Measurements from ENCODE around the gene IGF2. TPM values are rescaled to one million over a fixed set of nuclear protein-coding genes. Genes with fewer than 3 reads are reported as not detected.

IGF2 gene
- total and polyA plus RNA-seq, 2 donors (not counting 1 experiment from before 2014, with no cell fraction given): not detected

- DNase-seq: no peak
- ChIA-PET CTCF (interaction anchor here (1.1 to 1.7 kb wide), 3 partner anchors 12 to 136 kb away, joined by 3 to 4 read pairs (median 4); no protein-coding TSS in a partner anchor), POLR2A (no interaction called here)
- intact Hi-C loops (cut with micrococcal nuclease): no loop called here
- Mint-ChIP-seq H3K9me3 (ENCODE audit: insufficient read depth) (no peaks in the 10 kb centered on the region), H3K27ac (no peak overlapping the region), H3K4me3 (no peak overlapping the region), H3K27me3 (no peaks in the 10 kb centered on the region), H3K4me1 (no peaks in the 10 kb centered on the region)
- H3K36me3 ChIP-seq (replicated peaks in 1 of 2; ENCODE audit: control extremely low read depth in 1 of 2, control insufficient read depth in 1 of 2, extremely low read depth in 1 of 2, insufficient read depth in 2 of 2, low read length in 1 of 2): no peaks in the 10 kb centered on the region
- H2AFZ ChIP-seq (ENCODE audit: insufficient read depth, low read depth, low read length, poor library complexity, severe bottlenecking): no peak overlapping the region
- peaks cover 0 to 10% (median 0%) of the 10 kb centered on the region in 4 experiments for H3K27me3 ChIP-seq (replicated peaks in 1 of 4; ENCODE audit: control extremely low read depth in 1 of 4, control insufficient read depth in 3 of 4, insufficient read depth in 4 of 4, low read length in 3 of 4)
- H3K9me3 ChIP-seq (ENCODE audit: control extremely low read depth in 1 of 3, control insufficient read depth in 2 of 3, insufficient read depth in 1 of 3, low read length in 2 of 3): no peaks in the 10 kb centered on the region
- H3K4me2 ChIP-seq (replicated peaks; ENCODE audit: low read depth, low read length, poor library complexity, severe bottlenecking): no peak overlapping the region
- ATAC-seq (ENCODE audit: low read depth): no peak
- no peak overlapping the region for H3K9ac ChIP-seq (ENCODE audit: low read length)
- H3K79me2 ChIP-seq (ENCODE audit: control insufficient read depth, insufficient read depth, low read length): no peaks in the 10 kb centered on the region
- 86% methylated on average over 33 of the region's 33 CpGs for WGBS (ENCODE audit: insufficient coverage)
- peaks cover 0 to 3% of the 10 kb centered on the region in 2 donors for H3K4me1 ChIP-seq (ENCODE audit: control insufficient read depth in 2 of 2, insufficient read depth in 2 of 2, low read length in 2 of 2)
- H3K27ac ChIP-seq (ENCODE audit: low read length in 2 of 2): no peak overlapping the region
- TF ChIP-seq, protein P1, sequence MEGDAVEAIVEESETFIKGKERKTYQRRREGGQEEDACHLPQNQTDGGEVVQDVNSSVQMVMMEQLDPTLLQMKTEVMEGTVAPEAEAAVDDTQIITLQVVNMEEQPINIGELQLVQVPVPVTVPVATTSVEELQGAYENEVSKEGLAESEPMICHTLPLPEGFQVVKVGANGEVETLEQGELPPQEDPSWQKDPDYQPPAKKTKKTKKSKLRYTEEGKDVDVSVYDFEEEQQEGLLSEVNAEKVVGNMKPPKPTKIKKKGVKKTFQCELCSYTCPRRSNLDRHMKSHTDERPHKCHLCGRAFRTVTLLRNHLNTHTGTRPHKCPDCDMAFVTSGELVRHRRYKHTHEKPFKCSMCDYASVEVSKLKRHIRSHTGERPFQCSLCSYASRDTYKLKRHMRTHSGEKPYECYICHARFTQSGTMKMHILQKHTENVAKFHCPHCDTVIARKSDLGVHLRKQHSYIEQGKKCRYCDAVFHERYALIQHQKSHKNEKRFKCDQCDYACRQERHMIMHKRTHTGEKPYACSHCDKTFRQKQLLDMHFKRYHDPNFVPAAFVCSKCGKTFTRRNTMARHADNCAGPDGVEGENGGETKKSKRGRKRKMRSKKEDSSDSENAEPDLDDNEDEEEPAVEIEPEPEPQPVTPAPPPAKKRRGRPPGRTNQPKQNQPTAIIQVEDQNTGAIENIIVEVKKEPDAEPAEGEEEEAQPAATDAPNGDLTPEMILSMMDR (IDR thresholded peaks at IDR 0.05): no peak
- no peak overlapping the region for H3K4me3 ChIP-seq (ENCODE audit: control extremely low read depth in 1 of 5, extremely low read depth in 1 of 5, insufficient read depth in 1 of 5, low read depth in 2 of 5, low read length in 4 of 5)
- H4K20me1 ChIP-seq (ENCODE audit: control insufficient read depth, insufficient read depth, low read length, poor library complexity, severe bottlenecking): no peaks in the 10 kb centered on the region
These were observed 29.3 kb upstream of the IGF2 start for GRCh38 chr11:2168286-2169004.

DNA sequence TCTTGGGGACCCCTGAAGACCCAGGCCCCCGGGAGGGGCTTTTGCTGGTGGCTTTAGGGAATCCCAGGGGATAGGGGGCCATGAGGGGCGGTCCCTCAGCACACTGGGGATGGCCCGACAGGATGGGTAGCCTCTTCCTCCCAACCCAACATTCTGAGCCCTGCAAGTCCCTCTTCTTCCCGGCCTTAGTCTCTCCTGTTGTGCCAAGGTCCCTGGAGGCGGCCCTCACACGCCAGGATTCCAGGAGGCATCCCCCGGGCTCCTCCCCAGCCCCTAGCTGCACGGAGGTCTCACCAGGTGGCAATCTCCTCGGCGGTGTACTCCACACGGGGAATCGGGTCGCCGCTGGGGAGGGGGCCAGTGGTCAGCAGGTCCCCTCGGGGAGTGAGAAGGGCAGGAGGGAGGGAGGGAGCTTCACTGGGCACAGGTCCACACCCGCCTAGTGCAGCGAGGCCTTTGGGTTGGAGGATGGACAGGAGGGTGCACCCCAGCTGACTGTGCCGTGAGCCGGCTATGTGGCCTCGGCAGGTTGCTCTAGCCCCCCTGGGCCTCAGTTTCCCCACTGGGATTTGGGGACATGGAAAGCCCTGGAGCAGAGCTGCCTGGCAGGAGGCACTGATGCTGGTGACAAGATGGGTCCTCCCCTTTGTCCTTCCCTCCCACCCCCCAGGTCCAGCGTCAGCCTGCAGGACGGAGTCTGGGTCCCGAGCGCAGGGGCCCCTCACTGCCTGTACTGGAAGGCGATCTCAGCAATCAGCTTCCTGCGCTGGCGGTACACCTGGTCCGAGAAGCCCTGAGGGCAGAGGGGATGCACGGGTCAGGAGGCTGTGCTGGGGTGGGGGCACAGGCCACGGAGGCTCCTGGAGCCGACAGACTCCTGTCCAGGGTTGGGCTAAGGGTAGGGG is 28.2 kb upstream of the IGF2 start:
- Histone ChIP-seq H3K4me2 (replicated peaks; ENCODE audit: low read depth, low read length, poor library complexity, severe bottlenecking) (no peak overlapping the region), H3K9me3 (ENCODE audit: control extremely low read depth in 1 of 3, control insufficient read depth in 2 of 3, insufficient read depth in 1 of 3, low read length in 2 of 3) (no peaks in the 10 kb centered on the region), H3K36me3 (replicated peaks in 1 of 2; ENCODE audit: control extremely low read depth in 1 of 2, control insufficient read depth in 1 of 2, extremely low read depth in 1 of 2, insufficient read depth in 2 of 2, low read length in 1 of 2) (no peaks in the 10 kb centered on the region), H2AFZ (ENCODE audit: insufficient read depth, low read depth, low read length, poor library complexity, severe bottlenecking) (no peak overlapping the region), H4K20me1 (ENCODE audit: control insufficient read depth, insufficient read depth, low read length, poor library complexity, severe bottlenecking) (no peaks in the 10 kb centered on the region), H3K4me1 (ENCODE audit: control insufficient read depth in 2 of 2, insufficient read depth in 2 of 2, low read length in 2 of 2) (peaks cover 0 to 3% of the 10 kb centered on the region in 2 donors), H3K27ac (ENCODE audit: low read length in 2 of 2) (no peak overlapping the region), H3K4me3 (ENCODE audit: control extremely low read depth in 1 of 5, extremely low read depth in 1 of 5, insufficient read depth in 1 of 5, low read depth in 2 of 5, low read length in 4 of 5) (no peak overlapping the region), H3K9ac (ENCODE audit: low read length) (no peak overlapping the region), H3K79me2 (ENCODE audit: control insufficient read depth, insufficient read depth, low read length) (no peaks in the 10 kb centered on the region), H3K27me3 (replicated peaks in 1 of 4; ENCODE audit: control extremely low read depth in 1 of 4, control insufficient read depth in 3 of 4, insufficient read depth in 4 of 4, low read length in 3 of 4) (peaks cover 0 to 10% (median 0%) of the 10 kb centered on the region in 4 experiments)
- DNase-seq: no peak
- intact Hi-C loops (cut with micrococcal nuclease): no loop called here
- ChIA-PET CTCF (interaction anchor here (0.8 to 3.7 kb wide), 5 partner anchors 11 to 255 kb away, joined by 3 to 23 read pairs (median 3); no protein-coding TSS in a partner anchor), POLR2A (no interaction called here)
- no peaks in the 10 kb centered on the region for H3K9me3 Mint-ChIP-seq (ENCODE audit: insufficient read depth)
- no peak overlapping the region for H3K27ac Mint-ChIP-seq
- no peaks in the 10 kb centered on the region for H3K4me1 Mint-ChIP-seq
- H3K4me3 Mint-ChIP-seq: no peak overlapping the region
- no peak for TF ChIP-seq EZH2 (IDR thresholded peaks at IDR 0.05; ENCODE audit: borderline replicate concordance, insufficient read depth, low read depth, low read length, poor library complexity, severe bottlenecking)
- TF ChIP-seq, protein P1 (IDR thresholded peaks at IDR 0.05): no peak
- no peak for ATAC-seq (ENCODE audit: low read depth)
- no peaks in the 10 kb centered on the region for H3K27me3 Mint-ChIP-seq
- 85% methylated on average over 28 of the region's 31 CpGs for WGBS (ENCODE audit: insufficient coverage)

Measured in B cell (primary cell).